ENCODE measurements around the gene HSFX3. TPM values are rescaled to one million over a fixed set of nuclear protein-coding genes. Genes with fewer than 3 reads are reported as not detected.

Gene HSFX3
- total RNA-seq, 4 donors from 2014 or later = not detected

GRCh38 chrX:149571770-149572169 is 22.0 kb upstream of the HSFX3 start:
- WGBS, 2 donors (ENCODE audit: low coverage in 1 of 2) = 75 to 97% methylated on average over 4 to 5 of the region's 7 CpGs

DNA sequence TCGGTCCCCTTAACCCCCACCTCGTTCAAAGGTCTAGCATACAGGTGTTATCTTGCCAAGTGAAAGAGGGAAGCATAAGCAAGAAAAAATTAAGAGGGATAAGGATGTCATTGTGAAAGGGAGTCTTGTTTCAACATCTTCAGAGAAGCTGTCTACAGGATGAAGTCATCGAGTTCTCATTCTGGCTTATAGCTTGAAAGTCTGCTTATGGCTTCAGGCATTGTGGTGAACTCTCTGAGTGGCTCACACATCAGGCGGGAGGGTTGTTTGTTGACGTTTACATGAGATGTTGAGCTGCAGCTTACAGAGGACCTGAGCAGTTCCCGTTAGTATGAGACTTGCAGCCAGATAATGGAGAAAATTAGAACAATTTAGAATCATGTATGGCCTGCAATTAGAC is 20.9 kb upstream of the HSFX3 start:
- no peak overlapping the region for H3K4me3 ChIP-seq
- no peak overlapping the region for H3K27ac ChIP-seq
- WGBS, 2 donors (ENCODE audit: low coverage in 1 of 2) = 33 to 49% methylated on average over 2 to 5 of the region's 6 CpGs
- no peaks in the 10 kb centered on the region for H3K36me3 ChIP-seq
- ATAC-seq = no peak
- no peaks in the 10 kb centered on the region for H3K27me3 ChIP-seq
- H3K4me1 ChIP-seq = no peaks in the 10 kb centered on the region
- no peaks in the 10 kb centered on the region for H3K9me3 ChIP-seq
- TF ChIP-seq POLR2A (IDR thresholded peaks at IDR 0.05) = no peak
- TF ChIP-seq EP300 (IDR thresholded peaks at IDR 0.05) = no peak
- TF ChIP-seq POLR2AphosphoS5 (IDR thresholded peaks at IDR 0.05) = no peak
- TF ChIP-seq, protein P1, sequence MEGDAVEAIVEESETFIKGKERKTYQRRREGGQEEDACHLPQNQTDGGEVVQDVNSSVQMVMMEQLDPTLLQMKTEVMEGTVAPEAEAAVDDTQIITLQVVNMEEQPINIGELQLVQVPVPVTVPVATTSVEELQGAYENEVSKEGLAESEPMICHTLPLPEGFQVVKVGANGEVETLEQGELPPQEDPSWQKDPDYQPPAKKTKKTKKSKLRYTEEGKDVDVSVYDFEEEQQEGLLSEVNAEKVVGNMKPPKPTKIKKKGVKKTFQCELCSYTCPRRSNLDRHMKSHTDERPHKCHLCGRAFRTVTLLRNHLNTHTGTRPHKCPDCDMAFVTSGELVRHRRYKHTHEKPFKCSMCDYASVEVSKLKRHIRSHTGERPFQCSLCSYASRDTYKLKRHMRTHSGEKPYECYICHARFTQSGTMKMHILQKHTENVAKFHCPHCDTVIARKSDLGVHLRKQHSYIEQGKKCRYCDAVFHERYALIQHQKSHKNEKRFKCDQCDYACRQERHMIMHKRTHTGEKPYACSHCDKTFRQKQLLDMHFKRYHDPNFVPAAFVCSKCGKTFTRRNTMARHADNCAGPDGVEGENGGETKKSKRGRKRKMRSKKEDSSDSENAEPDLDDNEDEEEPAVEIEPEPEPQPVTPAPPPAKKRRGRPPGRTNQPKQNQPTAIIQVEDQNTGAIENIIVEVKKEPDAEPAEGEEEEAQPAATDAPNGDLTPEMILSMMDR (IDR thresholded peaks at IDR 0.05) = no peak

More at GRCh38 chrX:149571770-149572169, 22.0 kb upstream of the HSFX3 start:
- Histone ChIP-seq H3K27me3 (no peaks in the 10 kb centered on the region), H3K36me3 (no peaks in the 10 kb centered on the region), H3K4me1 (no peaks in the 10 kb centered on the region), H3K4me3 (no peak overlapping the region), H3K27ac (no peak overlapping the region), H3K9me3 (no peaks in the 10 kb centered on the region)
- TF ChIP-seq POLR2A (IDR thresholded peaks at IDR 0.05) (no peak), POLR2AphosphoS5 (IDR thresholded peaks at IDR 0.05) (no peak), EP300 (IDR thresholded peaks at IDR 0.05) (no peak)
- TF ChIP-seq, protein P1 (IDR thresholded peaks at IDR 0.05) = no peak
- no peak for ATAC-seq

DNA sequence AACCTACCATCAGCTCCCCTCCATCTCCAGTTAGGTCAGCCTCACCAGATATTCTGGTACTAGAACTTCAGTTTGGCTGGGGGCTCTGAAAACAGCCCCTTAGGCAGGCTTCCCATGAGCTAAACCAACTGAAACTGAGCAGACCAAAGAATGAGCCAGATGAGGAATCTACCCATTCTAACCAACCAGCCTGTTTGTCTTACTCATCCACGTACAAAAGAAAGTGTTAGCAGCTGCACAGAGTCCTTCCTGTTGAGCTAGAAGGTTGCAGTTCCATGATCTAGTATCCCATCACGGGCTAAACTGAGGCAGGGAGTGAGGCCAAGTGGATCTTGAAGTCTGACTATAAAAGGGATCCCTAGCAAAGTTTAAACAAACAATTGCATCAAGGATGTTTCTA is 20.0 kb upstream of the HSFX3 start:
- H3K4me3 ChIP-seq = no peak overlapping the region
- H3K9me3 ChIP-seq = no peaks in the 10 kb centered on the region
- WGBS, 2 donors (ENCODE audit: low coverage in 1 of 2) = 0% methylated on average over 2 of the region's 2 CpGs; no CpG with 5 or more reads in 1 of the 2 donors
- no peaks in the 10 kb centered on the region for H3K36me3 ChIP-seq
- no peaks in the 10 kb centered on the region for H3K27me3 ChIP-seq
- no peak overlapping the region for H3K27ac ChIP-seq
- ATAC-seq = no peak
- TF ChIP-seq POLR2AphosphoS5 (IDR thresholded peaks at IDR 0.05) = no peak
- TF ChIP-seq EP300 (IDR thresholded peaks at IDR 0.05) = no peak
- no peaks in the 10 kb centered on the region for H3K4me1 ChIP-seq

DNA sequence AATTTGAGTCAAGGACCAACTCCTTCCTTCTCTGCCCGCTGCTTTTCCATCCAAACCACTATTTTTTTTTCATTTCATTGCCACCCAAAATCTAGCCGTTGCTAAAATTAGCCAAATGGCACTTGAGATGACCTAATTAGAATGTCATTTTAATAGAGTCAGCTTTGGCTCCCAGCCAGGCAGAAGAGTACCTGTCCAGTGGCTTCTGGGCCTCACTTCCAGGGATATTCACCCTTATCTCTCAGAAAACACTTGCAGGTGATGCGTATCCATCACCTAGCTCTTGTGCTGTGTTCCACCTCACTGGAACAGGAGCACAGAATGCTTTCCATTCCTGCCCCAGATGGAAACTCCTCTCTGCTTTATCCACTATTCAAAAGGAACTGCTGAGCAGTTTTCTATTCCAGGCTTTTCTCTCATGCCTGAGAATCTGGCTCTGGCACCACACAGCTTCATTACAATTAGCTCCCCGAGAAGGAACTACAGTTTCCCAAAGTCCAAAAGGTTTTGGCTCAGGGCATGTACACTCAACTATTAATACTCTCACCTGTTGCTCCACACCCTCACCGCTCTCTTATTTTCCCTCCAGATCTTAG is 19.1 kb upstream of the HSFX3 start:
- Histone ChIP-seq H3K27ac (no peak overlapping the region), H3K9me3 (no peaks in the 10 kb centered on the region), H3K4me1 (no peaks in the 10 kb centered on the region), H3K4me3 (no peak overlapping the region), H3K36me3 (no peaks in the 10 kb centered on the region), H3K27me3 (no peaks in the 10 kb centered on the region)
- ATAC-seq = no peak
- WGBS, 2 donors (ENCODE audit: low coverage in 1 of 2) = 51% methylated on average over 3 of the region's 5 CpGs; no CpG with 5 or more reads in 1 of the 2 donors
- no peak for TF ChIP-seq POLR2AphosphoS5 (IDR thresholded peaks at IDR 0.05)
- TF ChIP-seq, protein P1 (IDR thresholded peaks at IDR 0.05) = no peak
- TF ChIP-seq POLR2A (IDR thresholded peaks at IDR 0.05) = no peak
- TF ChIP-seq EP300 (IDR thresholded peaks at IDR 0.05) = no peak

- 61% methylated on average over 4 of the region's 7 CpGs; no CpG with 5 or more reads in 1 of the 2 donors for WGBS, 2 donors (ENCODE audit: low coverage in 1 of 2)
- Histone ChIP-seq H3K4me1 (no peaks in the 10 kb centered on the region), H3K27me3 (no peaks in the 10 kb centered on the region), H3K27ac (no peak overlapping the region), H3K36me3 (no peaks in the 10 kb centered on the region), H3K9me3 (no peaks in the 10 kb centered on the region), H3K4me3 (no peak overlapping the region)
- TF ChIP-seq POLR2A (IDR thresholded peaks at IDR 0.05) = no peak
- no peak for TF ChIP-seq POLR2AphosphoS5 (IDR thresholded peaks at IDR 0.05)
- TF ChIP-seq, protein P1 (IDR thresholded peaks at IDR 0.05) = no peak
- no peak for TF ChIP-seq EP300 (IDR thresholded peaks at IDR 0.05)
- ATAC-seq = no peak
Observed at GRCh38 chrX:149567621-149568417, 18.1 kb upstream of the HSFX3 start.

All from gastroesophageal sphincter (tissue), 4 donors.